Endothelial cell of umbilical vein (primary cell): ENCODE data around the gene SINHCAF. TPM values are rescaled to one million over a fixed set of nuclear protein-coding genes. Genes with fewer than 3 reads are reported as not detected.

Experiments used
- BruUV-seq: library from RNA; stranded (reverse); fragments of 400-500 nt; replicated peaks from 2 replicates; lab custom pipeline; 2021; lab: Mats Ljungman, UMichigan
- CTCF ChIA-PET: fragments of 300-600, 350-600 bp; sonication (Branson Sonifier 250); formaldehyde crosslinking; loops from one replicate; lab custom pipeline; 2021; ENCODE audit warnings: antibody characterized with exemption, inconsistent platforms; lab: Charles Lee
- POLR2A ChIA-PET: fragments of 300-600, 350-600 bp; sonication (Branson Sonifier 250); formaldehyde crosslinking; loops from one replicate; lab custom pipeline; 2021; ENCODE audit warnings: antibody characterized with exemption, inconsistent platforms; lab: Charles Lee
- DNase-seq: peaks from one replicate; pipeline ENCODE4 v3.0.0-alpha.2; 2011; ENCODE audit warnings: low read depth, low spot score
- FAIRE-seq: peaks from 2 replicates; lab custom pipeline; 2011; peaks lifted over from hg19 to GRCh38; lab: Jason Lieb, UNC
- H2AFZ ChIP-seq: 2 replicates; pipeline ENCODE4 v1.6.0; 2012; ENCODE audit warnings: low read depth, low read length, control low read depth, inconsistent platforms
- H3K27ac ChIP-seq: 2 replicates; pipeline ENCODE4 v1.5.1; 2011; ENCODE audit warnings: low read depth, mild to moderate bottlenecking, control low read depth, low read length, moderate library complexity; ENCODE audit not compliant: insufficient read depth
- H3K27me3 ChIP-seq, 2 experiments: 2 replicates each; pipeline versions ENCODE4 v1.6.0 to v1.6.1; 2011; ENCODE audit warnings: low read length in 2 of 2, mixed read lengths in 1 of 2; ENCODE audit not compliant: control insufficient read depth in 2 of 2, insufficient read depth in 2 of 2
- H3K36me3 ChIP-seq, 2 experiments: 2 replicates in 1 of 2; 3 replicates in 1 of 2; pipeline ENCODE4 v1.5.1; 2011; ENCODE audit warnings: low read length in 2 of 2, mild to moderate bottlenecking in 1 of 2, moderate library complexity in 1 of 2; ENCODE audit not compliant: control insufficient read depth in 2 of 2, insufficient read depth in 2 of 2; ENCODE audit errors: extremely low read depth in 1 of 2
- H3K4me1 ChIP-seq: 3 replicates; pipeline ENCODE4 v1.5.1; 2011; ENCODE audit warnings: mild to moderate bottlenecking, low read length; ENCODE audit not compliant: control insufficient read depth, insufficient read depth; ENCODE audit errors: extremely low read depth
- H3K4me2 ChIP-seq: 2 replicates; pipeline ENCODE4 v1.6.1; 2011; ENCODE audit warnings: low read length, control low read depth, mixed read lengths; ENCODE audit not compliant: insufficient read depth
- H3K4me3 ChIP-seq, 3 experiments: fragments of 200-600 bp in 1 of 3; sonication (generic), shearing (Covaris generic) in 1 of 3; replicated peaks in 1 of 3; 2 replicates each; pipeline ENCODE4 v1.5.1; 2011 to 2016; ENCODE audit warnings: control low read depth in 3 of 3, low read length in 3 of 3, mild to moderate bottlenecking in 2 of 3, inconsistent platforms in 1 of 3, low read depth in 1 of 3, moderate library complexity in 1 of 3; ENCODE audit not compliant: insufficient read depth in 1 of 3
- H3K79me2 ChIP-seq: 2 replicates; pipeline ENCODE4 v1.6.0; 2012; ENCODE audit warnings: low read length, inconsistent platforms; ENCODE audit not compliant: control insufficient read depth, insufficient read depth
- H3K9ac ChIP-seq: replicated peaks from 2 replicates; pipeline ENCODE3; 2011; ENCODE audit warnings: low read length, control low read depth; ENCODE audit not compliant: insufficient read depth; ENCODE audit errors: extremely low read depth
- H3K9me1 ChIP-seq: replicated peaks from 3 replicates; pipeline ENCODE4 v1.6.0; 2011; ENCODE audit warnings: mild to moderate bottlenecking, low read length; ENCODE audit not compliant: control insufficient read depth, insufficient read depth; ENCODE audit errors: extremely low read depth
- H3K9me3 ChIP-seq: replicated peaks from 2 replicates; pipeline ENCODE4 v1.5.1; 2012; ENCODE audit warnings: low read length, inconsistent platforms; ENCODE audit not compliant: control insufficient read depth, insufficient read depth
- H4K20me1 ChIP-seq: replicated peaks from 2 replicates; pipeline ENCODE3; 2011; ENCODE audit warnings: mild to moderate bottlenecking, low read length; ENCODE audit not compliant: control insufficient read depth, insufficient read depth; ENCODE audit errors: extremely low read depth
- EZH2 ChIP-seq: IDR thresholded peaks from 2 replicates; pipeline ENCODE4 v1.6.1; 2012; ENCODE audit warnings: borderline replicate concordance, low read depth, mild to moderate bottlenecking, moderate library complexity, low read length, inconsistent platforms; ENCODE audit not compliant: severe bottlenecking
- FOS ChIP-seq: IDR thresholded peaks from 2 replicates; pipeline ENCODE4 v1.6.1; 2011; ENCODE audit warnings: mild to moderate bottlenecking, low read length, moderate library complexity, borderline replicate concordance; ENCODE audit not compliant: insufficient read depth
- GATA2 ChIP-seq: IDR thresholded peaks from 2 replicates; pipeline ENCODE4 v1.7.0; 2011; ENCODE audit warnings: low read depth, mild to moderate bottlenecking, moderate library complexity, mixed read lengths, low read length; ENCODE audit not compliant: insufficient read length, insufficient read depth
- JUN ChIP-seq: IDR thresholded peaks from 2 replicates; pipeline ENCODE4 v1.6.1; 2011; ENCODE audit warnings: borderline replicate concordance, low read depth; ENCODE audit not compliant: insufficient read length, insufficient read depth
- MYC ChIP-seq: IDR thresholded peaks from one replicate; pipeline ENCODE4 v1.6.1; 2011; ENCODE audit warnings: mild to moderate bottlenecking, low read depth, low read length
- POLR2A ChIP-seq: IDR thresholded peaks from 2 replicates; pipeline ENCODE4 v1.6.1; 2012; ENCODE audit warnings: low read depth, mild to moderate bottlenecking, control low read depth, low read length
- POLR2AphosphoS5 ChIP-seq: IDR thresholded peaks from 2 replicates; pipeline ENCODE4 v1.6.1; 2012; ENCODE audit warnings: low read depth, mild to moderate bottlenecking, control low read depth, low read length, moderate library complexity; ENCODE audit not compliant: insufficient read depth
- dilution Hi-C: fragments of 300-500 bp; cut with MboI; formaldehyde crosslinking; loops from one replicate; pipeline ENCODE4 v1.15.0; 2019; ENCODE audit warnings: low sequenced_read_pairs; ENCODE audit not compliant: extremely low pct_ligation_motif_present
- intact Hi-C: fragments of 100-400 bp; cut with micrococcal nuclease; formaldehyde crosslinking; loops from one replicate; pipeline ENCODE4 v1.10.0; 2022
- polyA plus RNA-seq, 4 experiments: library from polyadenylated mRNA; depleted of rRNA in 3 of 4; stranded (reverse) in 3 of 4; unstranded in 1 of 4; fragments of >200 nt; gene quantifications; 2 replicates each; pipeline versions ENCODE4 v1.2.1 to v1.2.3, GENCODE V29; 2011 to 2012; ENCODE audit warnings: missing spikeins in 1 of 4
- total RNA-seq: library from RNA; stranded (reverse); gene quantifications from 2 replicates; pipeline ENCODE4 v1.2.3, GENCODE V29; 2021
- TF ChIP-seq, protein P1 (sequence below): IDR thresholded peaks from 2 replicates; pipeline ENCODE4 v1.6.1; 2011; ENCODE audit not compliant: insufficient read depth, insufficient read length
- TF ChIP-seq, protein P2 (sequence below), 2 donors: IDR thresholded peaks; 1 replicate in 1 of 2; 2 replicates in 1 of 2; pipeline ENCODE4 v1.5.1; 2011; ENCODE audit warnings: low read length in 2 of 2, mild to moderate bottlenecking in 2 of 2, moderate library complexity in 2 of 2, control low read depth in 1 of 2, inconsistent platforms in 1 of 2, low read depth in 1 of 2; ENCODE audit not compliant: insufficient read depth in 1 of 2; ENCODE audit errors: extremely low read depth in 1 of 2

The SINHCAF gene
- total and polyA plus RNA-seq, 2 donors (not counting 3 experiments of a cell fraction or from before 2014, with no cell fraction given): 19.3 to 83.4 TPM

- H3K36me3 ChIP-seq: peaks cover 0 to 4% of the 10 kb centered on the region in 2 experiments
- no peak for TF ChIP-seq MYC
- TF ChIP-seq, protein P1, sequence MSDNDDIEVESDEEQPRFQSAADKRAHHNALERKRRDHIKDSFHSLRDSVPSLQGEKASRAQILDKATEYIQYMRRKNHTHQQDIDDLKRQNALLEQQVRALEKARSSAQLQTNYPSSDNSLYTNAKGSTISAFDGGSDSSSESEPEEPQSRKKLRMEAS: no peak
- TF ChIP-seq FOS: no peak
- no peak for TF ChIP-seq EZH2
- TF ChIP-seq POLR2AphosphoS5: no peak
- no peak for TF ChIP-seq JUN
- TF ChIP-seq GATA2: no peak
- TF ChIP-seq, protein P2, sequence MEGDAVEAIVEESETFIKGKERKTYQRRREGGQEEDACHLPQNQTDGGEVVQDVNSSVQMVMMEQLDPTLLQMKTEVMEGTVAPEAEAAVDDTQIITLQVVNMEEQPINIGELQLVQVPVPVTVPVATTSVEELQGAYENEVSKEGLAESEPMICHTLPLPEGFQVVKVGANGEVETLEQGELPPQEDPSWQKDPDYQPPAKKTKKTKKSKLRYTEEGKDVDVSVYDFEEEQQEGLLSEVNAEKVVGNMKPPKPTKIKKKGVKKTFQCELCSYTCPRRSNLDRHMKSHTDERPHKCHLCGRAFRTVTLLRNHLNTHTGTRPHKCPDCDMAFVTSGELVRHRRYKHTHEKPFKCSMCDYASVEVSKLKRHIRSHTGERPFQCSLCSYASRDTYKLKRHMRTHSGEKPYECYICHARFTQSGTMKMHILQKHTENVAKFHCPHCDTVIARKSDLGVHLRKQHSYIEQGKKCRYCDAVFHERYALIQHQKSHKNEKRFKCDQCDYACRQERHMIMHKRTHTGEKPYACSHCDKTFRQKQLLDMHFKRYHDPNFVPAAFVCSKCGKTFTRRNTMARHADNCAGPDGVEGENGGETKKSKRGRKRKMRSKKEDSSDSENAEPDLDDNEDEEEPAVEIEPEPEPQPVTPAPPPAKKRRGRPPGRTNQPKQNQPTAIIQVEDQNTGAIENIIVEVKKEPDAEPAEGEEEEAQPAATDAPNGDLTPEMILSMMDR (IDR thresholded peaks at IDR 0.05; ENCODE audit: extremely low read depth in 1 of 2, insufficient read depth in 1 of 2, low read depth in 1 of 2, low read length in 2 of 2): no peak
- TF ChIP-seq POLR2A: no peak
- no peak overlapping the region for H3K27ac ChIP-seq
- no peak overlapping the region for H2AFZ ChIP-seq
- H3K9ac ChIP-seq: no peak overlapping the region
- no peaks in the 10 kb centered on the region for H3K4me1 ChIP-seq
- no TSS peak for BruUV-seq
- H3K9me3 ChIP-seq: no peaks in the 10 kb centered on the region
- ChIA-PET CTCF (interaction anchor here (0.6 to 3.1 kb wide), 25 partner anchors 10 to 1483 kb away, joined by 3 to 222 read pairs (median 8); partner anchors contain the start of genes SINHCAF and YARS2), POLR2A (interaction anchor here (0.6 kb wide), 1 partner anchor 16 kb away, joined by 4 read pairs; no protein-coding TSS in a partner anchor)
- DNase-seq: no peak
- H4K20me1 ChIP-seq: peaks cover 2% of the 10 kb centered on the region
- H3K27me3 ChIP-seq: no peaks in the 10 kb centered on the region
- no peak for FAIRE-seq
- intact Hi-C loops: loop anchor here (1.0 to 2.0 kb wide), 2 partner anchors 421 to 426 kb away; no protein-coding TSS in a partner anchor
- H3K79me2 ChIP-seq: no peaks in the 10 kb centered on the region
- dilution Hi-C loops: no loop called here
- no peak overlapping the region for H3K4me3 ChIP-seq
- no peak overlapping the region for H3K4me2 ChIP-seq
- no peaks in the 10 kb centered on the region for H3K9me1 ChIP-seq
These were observed 53.2 kb downstream of the SINHCAF start for GRCh38 chr12:31272607-31273225.
